Cardiac septum (tissue), 1 donor: ENCODE results near the gene CCND1. TPM values are rescaled to one million over a fixed set of nuclear protein-coding genes. Genes with fewer than 3 reads are reported as not detected.

Source experiments
- DNase-seq: peaks from one replicate; pipeline ENCODE4 v3.0.0-alpha.2; 2020; ENCODE audit warnings: low spot score
- intact Hi-C: fragments of 100-400 bp; cut with DNase I; formaldehyde crosslinking; loops from one replicate; pipeline ENCODE4 v1.14.0; 2022
- long read RNA-seq: library from polyadenylated mRNA; unstranded; transcript quantifications from one replicate; pipeline ENCODE4 v2.0.0, GENCODE V29; 2021
- total RNA-seq: library from RNA; stranded (reverse); fragmentation: NEBNext Ultra II Directional; extraction: Animal tissue kit (Norgen Biotek cat#: 25700); gene quantifications from one replicate; pipeline ENCODE4 v1.2.1, GENCODE V29; 2021
- donor health status: DM: no; HTN: no; CAD: no.

The CCND1 gene
- 258 TPM for total RNA-seq
- long read RNA-seq, full-length matches to known transcripts: 136 of 291 reads
- long read RNA-seq, partial matches to known transcripts: 58 of 291 reads
- long read RNA-seq, other reads (novel, unspliced or antisense): 97 of 291 reads

GRCh38 chr11:69640995-69641581 is at the start of gene CCND1:
CCND1 (plus strand) TSS chr11:69641156; CDS start chr11:69641314, 158 bp downstream.
- intact Hi-C loops: loop anchor here (5.0 to 10.0 kb wide), 3 partner anchors 484 to 736 kb away; partner anchors contain the start of genes IGHMBP2, MRPL21 and SMIM38
- peak; percentile 84 for DNase-seq

- DNase-seq: peak; percentile 27
- intact Hi-C loops: no loop called here
Observed at GRCh38 chr11:69592986-69593650, 47.8 kb upstream of the CCND1 start.

- intact Hi-C loops: no loop called here
- DNase-seq: peak; percentile 0
Observed at GRCh38 chr11:69593851-69594250, 47.1 kb upstream of the CCND1 start.

GRCh38 chr11:69594481-69594880 is 46.5 kb upstream of the CCND1 start:
- intact Hi-C loops: no loop called here

GRCh38 chr11:69595805-69596665 is 44.9 kb upstream of the CCND1 start:
- DNase-seq: peak; percentile 38
- intact Hi-C loops: no loop called here

More at GRCh38 chr11:69594481-69594880, 46.5 kb upstream of the CCND1 start:
- DNase-seq: peak; percentile 41

- DNase-seq: peak; percentile 70
- intact Hi-C loops: no loop called here
Observed at GRCh38 chr11:69598147-69598546, 42.8 kb upstream of the CCND1 start.

GRCh38 chr11:69599502-69599901 is 41.5 kb upstream of the CCND1 start:
- intact Hi-C loops: no loop called here
- DNase-seq: no peak

- no peak for DNase-seq
- intact Hi-C loops: no loop called here
Observed at GRCh38 chr11:69600001-69600400, 41.0 kb upstream of the CCND1 start.

GRCh38 chr11:69601011-69601975 is 39.7 kb upstream of the CCND1 start:
- intact Hi-C loops: no loop called here
- no peak for DNase-seq

- intact Hi-C loops: no loop called here
- DNase-seq: no peak
Observed at GRCh38 chr11:69603111-69603836, 37.7 kb upstream of the CCND1 start.

- intact Hi-C loops: no loop called here
- DNase-seq: no peak
Observed at GRCh38 chr11:69604055-69604454, 36.9 kb upstream of the CCND1 start.

- intact Hi-C loops: no loop called here
- DNase-seq: no peak
Observed at GRCh38 chr11:69605737-69606526, 35.0 kb upstream of the CCND1 start.

- DNase-seq: no peak
- intact Hi-C loops: no loop called here
Observed at GRCh38 chr11:69609351-69609750, 31.6 kb upstream of the CCND1 start.

GRCh38 chr11:69611548-69612526 is 29.1 kb upstream of the CCND1 start:
- intact Hi-C loops: no loop called here
- no peak for DNase-seq

- no peak for DNase-seq
- intact Hi-C loops: no loop called here
Observed at GRCh38 chr11:69613594-69613993, 27.4 kb upstream of the CCND1 start.

- intact Hi-C loops: no loop called here
- no peak for DNase-seq
Observed at GRCh38 chr11:69614085-69614484, 26.9 kb upstream of the CCND1 start.
